ENCODE results near the gene TXNDC15. TPM values are rescaled to one million over a fixed set of nuclear protein-coding genes. Genes with fewer than 3 reads are reported as not detected.
"Not testable (repeated sequence)": the region's sequence is repeated elsewhere in the genome, so short reads cannot be mapped to it uniquely, and the experiment has no call there.

Gene TXNDC15
- total RNA-seq, 1 donor from 2014 or later = 46.5 TPM

- H3K36me3 Mint-ChIP-seq (ENCODE audit: insufficient read depth) = peaks cover 22% of the 10 kb centered on the region
Observed at GRCh38 chr5:134837530-134838181, 36.5 kb upstream of the TXNDC15 start.

GRCh38 chr5:134838361-134838760, 35.8 kb upstream of the TXNDC15 start:
- not testable (repeated sequence) for DNase-seq (ENCODE audit: low spot score, unreplicated experiment); H3K9me3 Mint-ChIP-seq (ENCODE audit: low read depth); H3K4me1 Mint-ChIP-seq (ENCODE audit: low read depth); H3K4me3 Mint-ChIP-seq (ENCODE audit: low read depth); H3K27me3 Mint-ChIP-seq
- Mint-ChIP-seq H3K27ac (peak overlapping the region; percentile 41), H3K36me3 (ENCODE audit: insufficient read depth) (peaks cover 22% of the 10 kb centered on the region)

More at GRCh38 chr5:134837530-134838181, 36.5 kb upstream of the TXNDC15 start:
- DNase-seq (ENCODE audit: low spot score, unreplicated experiment) = no peak
- no peaks in the 10 kb centered on the region for H3K27me3 Mint-ChIP-seq
- TF ChIP-seq CTCF (IDR thresholded peaks at IDR 0.05; ENCODE audit: unreplicated experiment) = no peak
- H3K27ac Mint-ChIP-seq = no peak overlapping the region
- H3K9me3 Mint-ChIP-seq (ENCODE audit: low read depth) = no peaks in the 10 kb centered on the region
- H3K4me3 Mint-ChIP-seq (ENCODE audit: low read depth) = no peak overlapping the region
- H3K4me1 Mint-ChIP-seq (ENCODE audit: low read depth) = peaks cover 5% of the 10 kb centered on the region

- H3K27me3 Mint-ChIP-seq = no peaks in the 10 kb centered on the region
- no peak overlapping the region for H3K27ac Mint-ChIP-seq
- peaks cover 21% of the 10 kb centered on the region for H3K36me3 Mint-ChIP-seq (ENCODE audit: insufficient read depth)
- TF ChIP-seq CTCF (IDR thresholded peaks at IDR 0.05; ENCODE audit: unreplicated experiment) = no peak
- H3K4me1 Mint-ChIP-seq (ENCODE audit: low read depth) = peaks cover 7% of the 10 kb centered on the region
- H3K4me3 Mint-ChIP-seq (ENCODE audit: low read depth) = no peak overlapping the region
- no peaks in the 10 kb centered on the region for H3K9me3 Mint-ChIP-seq (ENCODE audit: low read depth)
- DNase-seq (ENCODE audit: low spot score, unreplicated experiment) = no peak
Observed at GRCh38 chr5:134840811-134841210, 33.4 kb upstream of the TXNDC15 start.

GRCh38 chr5:134844252-134844651, 29.9 kb upstream of the TXNDC15 start:
- Mint-ChIP-seq H3K27ac (no peak overlapping the region), H3K36me3 (ENCODE audit: insufficient read depth) (peaks cover 14% of the 10 kb centered on the region), H3K4me3 (ENCODE audit: low read depth) (no peak overlapping the region), H3K9me3 (ENCODE audit: low read depth) (no peaks in the 10 kb centered on the region), H3K27me3 (no peaks in the 10 kb centered on the region), H3K4me1 (ENCODE audit: low read depth) (peaks cover 11% of the 10 kb centered on the region)
- no peak for TF ChIP-seq CTCF (IDR thresholded peaks at IDR 0.05; ENCODE audit: unreplicated experiment)
- DNase-seq (ENCODE audit: low spot score, unreplicated experiment) = no peak

- DNase-seq (ENCODE audit: low spot score, unreplicated experiment) = no peak
- no peaks in the 10 kb centered on the region for H3K27me3 Mint-ChIP-seq
- H3K27ac Mint-ChIP-seq = peak overlapping the region; percentile 97
- peaks cover 12% of the 10 kb centered on the region for H3K36me3 Mint-ChIP-seq (ENCODE audit: insufficient read depth)
- H3K4me1 Mint-ChIP-seq (ENCODE audit: low read depth) = peaks cover 11% of the 10 kb centered on the region
- H3K9me3 Mint-ChIP-seq (ENCODE audit: low read depth) = no peaks in the 10 kb centered on the region
- peak overlapping the region; percentile 86 for H3K4me3 Mint-ChIP-seq (ENCODE audit: low read depth)
- no peak for TF ChIP-seq CTCF (IDR thresholded peaks at IDR 0.05; ENCODE audit: unreplicated experiment)
Observed at GRCh38 chr5:134845335-134845851, 28.8 kb upstream of the TXNDC15 start.

Measured in progenitor cell of endocrine pancreas (in vitro differentiated cells).